Lower lobe of right lung (tissue), 2 donors: ENCODE results near the gene STRA6. TPM values are rescaled to one million over a fixed set of nuclear protein-coding genes. Genes with fewer than 3 reads are reported as not detected.

Source experiments
- ATAC-seq, 2 donors: fragments of 200-7000 bp; cut with Tn5 transposase; one replicate each; pipeline ENCODE4 v1.9.1; 2020 to 2022; ENCODE audit warnings: mild to moderate bottlenecking in 2 of 2, moderate library complexity in 2 of 2
- DNase-seq: peaks from one replicate; pipeline ENCODE4 v3.0.0-alpha.2; 2020
- H3K27ac ChIP-seq: fragments of 200-600 bp; one replicate; pipeline ENCODE4 v1.8.0; 2022
- H3K27me3 ChIP-seq: fragments of 200-600 bp; one replicate; pipeline ENCODE4 v1.8.0; 2022; ENCODE audit warnings: low read depth
- H3K36me3 ChIP-seq: fragments of 200-600 bp; one replicate; pipeline ENCODE4 v1.8.0; 2022; ENCODE audit warnings: mild to moderate bottlenecking
- H3K4me1 ChIP-seq: fragments of 200-600 bp; one replicate; pipeline ENCODE4 v1.8.0; 2022
- H3K4me3 ChIP-seq: fragments of 200-600 bp; one replicate; pipeline ENCODE4 v1.8.0; 2022; ENCODE audit warnings: mild to moderate bottlenecking
- H3K9me3 ChIP-seq: fragments of 200-600 bp; one replicate; pipeline ENCODE4 v1.8.0; 2022
- CTCF ChIP-seq: fragments of 200-600 bp; IDR thresholded peaks from one replicate; pipeline ENCODE4 v1.8.0; 2022; ENCODE audit warnings: antibody characterized with exemption, mild to moderate bottlenecking
- intact Hi-C: fragments of 100-400 bp; cut with DNase I; formaldehyde crosslinking; loops from one replicate; pipeline ENCODE4 v1.11.0; 2022
- total RNA-seq: library from RNA; stranded (reverse); fragmentation: NEBNext Ultra II Directional; extraction: Animal tissue kit (Norgen Biotek cat#: 25700); gene quantifications from one replicate; pipeline ENCODE4 v1.2.1, GENCODE V29; 2021
- donor health status: DM: no; HTN: yes; CAD: no; lungs with severe emphysema.

STRA6 gene
- total RNA-seq, 1 donor from 2014 or later: not detected

GRCh38 chr15:74212494-74212893 lies 9.9 kb upstream of the STRA6 start:
- H3K27ac ChIP-seq: no peak overlapping the region
- H3K9me3 ChIP-seq: no peaks in the 10 kb centered on the region
- peaks cover 3% of the 10 kb centered on the region for H3K27me3 ChIP-seq
- intact Hi-C loops: no loop called here
- H3K4me3 ChIP-seq: no peak overlapping the region
- ATAC-seq: no peak
- no peak for TF ChIP-seq CTCF
- no peaks in the 10 kb centered on the region for H3K36me3 ChIP-seq
- no peak for DNase-seq
- no peaks in the 10 kb centered on the region for H3K4me1 ChIP-seq

- Histone ChIP-seq H3K36me3 (no peaks in the 10 kb centered on the region), H3K4me3 (no peak overlapping the region), H3K4me1 (no peaks in the 10 kb centered on the region), H3K27ac (no peak overlapping the region), H3K9me3 (no peaks in the 10 kb centered on the region), H3K27me3 (peaks cover 3% of the 10 kb centered on the region)
- no peak for TF ChIP-seq CTCF
- intact Hi-C loops: no loop called here
- no peak for ATAC-seq
- DNase-seq: no peak
These were observed 9.1 kb upstream of the STRA6 start for GRCh38 chr15:74211656-74212055.

GRCh38 chr15:74210729-74211128 lies 8.1 kb upstream of the STRA6 start:
- intact Hi-C loops: no loop called here
- no peak for TF ChIP-seq CTCF
- DNase-seq (no peak), ATAC-seq (no peak)
- Histone ChIP-seq H3K27ac (no peak overlapping the region), H3K4me1 (no peaks in the 10 kb centered on the region), H3K27me3 (peaks cover 3% of the 10 kb centered on the region), H3K4me3 (no peak overlapping the region), H3K36me3 (no peaks in the 10 kb centered on the region), H3K9me3 (no peaks in the 10 kb centered on the region)

GRCh38 chr15:74209997-74210671 lies 7.5 kb upstream of the STRA6 start:
- intact Hi-C loops: no loop called here
- peaks cover 3% of the 10 kb centered on the region for H3K27me3 ChIP-seq
- H3K4me1 ChIP-seq: no peaks in the 10 kb centered on the region

GRCh38 chr15:74209560-74209958 lies 7.0 kb upstream of the STRA6 start:
- DNase-seq (no peak), ATAC-seq (peak in 1 of 2 donors; percentile 4)
- H3K27me3 ChIP-seq: peaks cover 3% of the 10 kb centered on the region
- no peak for TF ChIP-seq CTCF
- H3K27ac ChIP-seq: no peak overlapping the region
- no peak overlapping the region for H3K4me3 ChIP-seq
- no peaks in the 10 kb centered on the region for H3K4me1 ChIP-seq
- no peaks in the 10 kb centered on the region for H3K9me3 ChIP-seq
- intact Hi-C loops: no loop called here
- no peaks in the 10 kb centered on the region for H3K36me3 ChIP-seq

More at GRCh38 chr15:74209997-74210671, 7.5 kb upstream of the STRA6 start:
- Histone ChIP-seq H3K9me3 (no peaks in the 10 kb centered on the region), H3K27ac (no peak overlapping the region), H3K36me3 (no peaks in the 10 kb centered on the region), H3K4me3 (no peak overlapping the region)
- TF ChIP-seq CTCF: no peak
- ATAC-seq: no peak
- no peak for DNase-seq
